Activated B cell treated with CpG ODN at 0.5 μM for 24 hours (primary cell): ENCODE results near the gene ZNF12. TPM values are rescaled to one million over a fixed set of nuclear protein-coding genes. Genes with fewer than 3 reads are reported as not detected.

ENCODE experiments used
- ATAC-seq: fragments of 200-7000 bp; cut with Tn5 transposase; one replicate; pipeline ENCODE4 v1.10.0; 2021; ENCODE audit warnings: low read depth, mild to moderate bottlenecking, moderate library complexity
- CTCF ChIA-PET: fragments of 350-600 bp; sonication (Branson Sonifier 250); formaldehyde crosslinking; loops from one replicate; lab custom pipeline; 2021; ENCODE audit warnings: antibody characterized with exemption; lab: Charles Lee
- POLR2A ChIA-PET: fragments of 350-600 bp; sonication (Branson Sonifier 250); formaldehyde crosslinking; loops from one replicate; lab custom pipeline; 2021; ENCODE audit warnings: antibody characterized with exemption; lab: Charles Lee
- DNase-seq: peaks from one replicate; pipeline ENCODE4 v3.0.0; 2022
- H3K27ac Mint-ChIP-seq: one replicate; pipeline ENCODE4 v1.8.0; 2020; ENCODE audit warnings: mixed read lengths
- H3K27me3 Mint-ChIP-seq: one replicate; pipeline ENCODE4 v1.8.0; 2021; ENCODE audit warnings: mixed read lengths
- H3K36me3 Mint-ChIP-seq: one replicate; pipeline ENCODE4 v1.8.0; 2021; ENCODE audit warnings: low read depth, mixed read lengths
- H3K4me1 Mint-ChIP-seq: one replicate; pipeline ENCODE4 v1.8.0; 2021; ENCODE audit warnings: mixed read lengths
- H3K4me3 Mint-ChIP-seq: one replicate; pipeline ENCODE4 v1.8.0; 2020; ENCODE audit warnings: mild to moderate bottlenecking, mixed read lengths
- H3K9me3 Mint-ChIP-seq: one replicate; pipeline ENCODE4 v1.8.0; 2020; ENCODE audit warnings: mixed read lengths
- intact Hi-C: fragments of 100-400 bp; cut with micrococcal nuclease; formaldehyde crosslinking; loops from one replicate; pipeline ENCODE4 v1.15.1; 2024
- total RNA-seq: library from RNA; stranded (reverse); gene quantifications from 2 replicates; pipeline ENCODE4 v1.2.3, GENCODE V29; 2022
- TF ChIP-seq, protein P1 (sequence below): fragments of 200-600 bp; IDR thresholded peaks from one replicate; pipeline ENCODE4 v1.8.0; 2022; ENCODE audit warnings: antibody characterized with exemption, mild to moderate bottlenecking

The ZNF12 gene
- total RNA-seq, 1 donor from 2014 or later, result 35.6 TPM

DNA sequence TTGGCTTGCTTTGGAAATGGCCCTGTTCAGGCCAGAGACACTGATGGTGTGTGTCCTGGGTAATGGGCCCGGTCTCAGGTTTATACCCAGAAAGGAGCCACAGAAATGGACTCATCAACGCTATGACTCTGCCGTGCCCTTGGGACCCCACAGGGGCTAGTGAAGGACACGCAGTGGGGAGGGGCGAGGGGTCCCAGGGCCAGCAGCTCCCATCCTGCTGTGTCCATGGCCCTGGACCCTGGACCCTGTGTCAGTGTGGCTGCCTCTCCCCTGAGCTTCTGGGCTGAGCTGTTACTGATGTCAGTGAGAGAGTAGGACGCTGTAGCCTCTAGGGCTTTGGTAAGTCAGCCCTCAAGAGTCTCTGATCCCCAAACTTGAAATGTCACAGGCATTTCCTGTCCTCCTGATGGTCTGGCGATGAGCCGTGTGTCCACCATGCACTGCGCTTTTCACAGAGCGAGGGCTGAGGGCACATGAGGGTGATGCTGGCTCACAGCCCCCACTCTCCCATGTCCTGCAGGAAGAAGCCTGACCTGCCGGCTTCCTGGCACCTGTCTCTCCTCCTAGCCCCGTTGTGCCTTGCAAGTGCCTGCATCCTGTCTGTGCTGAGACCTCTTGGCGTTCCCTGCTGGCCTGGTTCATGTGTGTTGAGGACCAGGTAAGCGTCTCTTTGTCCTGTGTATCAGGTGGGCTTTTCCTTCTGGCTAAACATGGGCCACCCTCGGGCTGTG lies 65.3 kb downstream of the ZNF12 start:
- ChIA-PET CTCF (interaction anchor here (0.6 kb wide), 1 partner anchor 42 kb away, joined by 3 read pairs; no protein-coding TSS in a partner anchor), POLR2A (no interaction called here)
- H3K4me1 Mint-ChIP-seq, result peaks cover 19% of the 10 kb centered on the region
- peaks cover 61% of the 10 kb centered on the region for H3K36me3 Mint-ChIP-seq
- H3K4me3 Mint-ChIP-seq, result no peak overlapping the region
- H3K27me3 Mint-ChIP-seq, result no peaks in the 10 kb centered on the region
- H3K9me3 Mint-ChIP-seq, result no peaks in the 10 kb centered on the region
- no peak for DNase-seq
- intact Hi-C loops, result no loop called here
- ATAC-seq, result no peak
- TF ChIP-seq, protein P1, sequence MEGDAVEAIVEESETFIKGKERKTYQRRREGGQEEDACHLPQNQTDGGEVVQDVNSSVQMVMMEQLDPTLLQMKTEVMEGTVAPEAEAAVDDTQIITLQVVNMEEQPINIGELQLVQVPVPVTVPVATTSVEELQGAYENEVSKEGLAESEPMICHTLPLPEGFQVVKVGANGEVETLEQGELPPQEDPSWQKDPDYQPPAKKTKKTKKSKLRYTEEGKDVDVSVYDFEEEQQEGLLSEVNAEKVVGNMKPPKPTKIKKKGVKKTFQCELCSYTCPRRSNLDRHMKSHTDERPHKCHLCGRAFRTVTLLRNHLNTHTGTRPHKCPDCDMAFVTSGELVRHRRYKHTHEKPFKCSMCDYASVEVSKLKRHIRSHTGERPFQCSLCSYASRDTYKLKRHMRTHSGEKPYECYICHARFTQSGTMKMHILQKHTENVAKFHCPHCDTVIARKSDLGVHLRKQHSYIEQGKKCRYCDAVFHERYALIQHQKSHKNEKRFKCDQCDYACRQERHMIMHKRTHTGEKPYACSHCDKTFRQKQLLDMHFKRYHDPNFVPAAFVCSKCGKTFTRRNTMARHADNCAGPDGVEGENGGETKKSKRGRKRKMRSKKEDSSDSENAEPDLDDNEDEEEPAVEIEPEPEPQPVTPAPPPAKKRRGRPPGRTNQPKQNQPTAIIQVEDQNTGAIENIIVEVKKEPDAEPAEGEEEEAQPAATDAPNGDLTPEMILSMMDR, result no peak
- no peak overlapping the region for H3K27ac Mint-ChIP-seq

DNA sequence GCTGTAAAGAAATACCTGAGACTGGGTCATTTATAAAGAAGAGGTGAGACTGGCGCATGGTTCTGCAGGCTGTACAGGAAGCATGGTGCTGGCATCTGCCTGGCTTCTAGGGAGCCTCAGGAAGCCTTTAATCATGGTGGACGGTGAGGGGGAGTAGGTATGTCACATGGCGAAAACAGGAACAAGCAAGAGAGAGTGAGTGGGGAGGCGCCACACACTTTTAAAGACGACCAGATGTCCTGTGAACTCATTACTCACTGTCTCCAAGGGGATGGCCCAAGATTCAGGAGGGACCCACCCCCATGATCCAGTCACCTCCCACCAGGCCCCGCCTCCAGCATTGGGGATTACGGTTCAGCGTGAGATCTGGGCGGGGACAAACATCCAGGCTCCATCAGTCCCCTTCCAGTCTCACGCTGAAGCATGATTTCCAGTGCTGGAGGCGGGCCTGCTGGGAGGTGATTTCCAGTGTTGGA lies 66.5 kb downstream of the ZNF12 start:
- Mint-ChIP-seq H3K27ac (peak overlapping the region; percentile 46), H3K36me3 (peaks cover 54% of the 10 kb centered on the region), H3K4me1 (peaks cover 24% of the 10 kb centered on the region), H3K4me3 (peak overlapping the region; percentile 41), H3K9me3 (no peaks in the 10 kb centered on the region), H3K27me3 (no peaks in the 10 kb centered on the region)
- no peak for ATAC-seq
- intact Hi-C loops, result no loop called here
- TF ChIP-seq, protein P1, result no peak
- DNase-seq, result no peak
- ChIA-PET POLR2A (interaction anchor here (0.6 kb wide), 1 partner anchor 112 kb away, joined by 7 read pairs; no protein-coding TSS in a partner anchor), CTCF (interaction anchor here (1.2 kb wide), 1 partner anchor 34 kb away, joined by 3 read pairs; no protein-coding TSS in a partner anchor)

DNA sequence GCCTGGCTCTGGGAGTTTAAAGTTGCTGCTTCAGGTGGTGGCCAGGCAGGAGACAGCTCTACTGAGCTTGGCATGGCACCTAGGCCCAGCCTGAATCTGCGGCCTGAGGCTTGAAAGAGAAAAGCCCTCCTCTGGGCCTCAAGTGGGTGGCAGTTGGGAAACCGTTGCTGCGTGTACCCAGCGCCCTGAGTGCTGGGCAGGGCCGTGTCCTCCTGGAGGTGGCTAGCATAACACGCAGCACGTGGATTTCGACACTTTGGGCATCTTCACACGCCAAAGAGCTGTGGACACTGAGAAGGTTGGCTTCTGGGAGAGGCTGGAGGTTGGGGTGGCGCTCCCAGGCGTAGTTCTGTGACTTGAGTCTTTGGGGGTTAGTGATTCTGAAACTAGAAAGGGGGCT lies 67.1 kb downstream of the ZNF12 start:
- intact Hi-C loops, result no loop called here

DNA sequence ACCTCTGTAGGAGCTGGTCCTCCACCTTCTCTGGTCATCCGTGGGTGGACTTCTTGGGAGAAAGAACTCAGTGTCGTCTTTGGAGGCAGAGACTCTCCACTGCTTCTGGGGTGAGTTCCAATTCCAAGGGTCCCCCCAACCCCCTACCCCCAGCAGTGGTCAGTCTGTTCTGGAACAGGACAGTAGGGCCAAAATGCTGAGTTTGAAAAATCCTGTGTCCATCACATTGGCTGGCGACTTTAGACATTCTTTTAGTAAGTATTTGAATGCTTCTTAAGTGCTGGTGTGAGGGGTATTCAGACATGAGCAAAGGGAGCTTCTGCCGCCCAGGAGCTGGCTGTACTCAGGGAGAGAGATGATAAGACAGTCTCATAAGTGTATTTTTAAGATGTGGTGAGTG lies 67.7 kb downstream of the ZNF12 start:
- CTCF ChIA-PET, result interaction anchor here (1.2 kb wide), 1 partner anchor 32 kb away, joined by 3 read pairs; no protein-coding TSS in a partner anchor

More for the DNA sequence above, 67.1 kb downstream of the ZNF12 start:
- ChIA-PET POLR2A (no interaction called here), CTCF (interaction anchor here (1.2 kb wide), 1 partner anchor 33 kb away, joined by 3 read pairs; no protein-coding TSS in a partner anchor)
- Mint-ChIP-seq H3K36me3 (peaks cover 48% of the 10 kb centered on the region), H3K27me3 (no peaks in the 10 kb centered on the region), H3K9me3 (no peaks in the 10 kb centered on the region), H3K27ac (peak overlapping the region; percentile 46), H3K4me3 (no peak overlapping the region), H3K4me1 (peaks cover 27% of the 10 kb centered on the region)
- no peak for DNase-seq
- no peak for ATAC-seq
- TF ChIP-seq, protein P1, result no peak

More for the DNA sequence above, 67.7 kb downstream of the ZNF12 start:
- TF ChIP-seq, protein P1, result no peak
- DNase-seq (no peak), ATAC-seq (no peak)
- no peaks in the 10 kb centered on the region for H3K9me3 Mint-ChIP-seq
- no peaks in the 10 kb centered on the region for H3K27me3 Mint-ChIP-seq
- peak overlapping the region; percentile 76 for H3K27ac Mint-ChIP-seq
- POLR2A ChIA-PET, result no interaction called here
- H3K4me1 Mint-ChIP-seq, result peaks cover 29% of the 10 kb centered on the region
- peak overlapping the region; percentile 86 for H3K4me3 Mint-ChIP-seq
- intact Hi-C loops, result no loop called here
- peaks cover 42% of the 10 kb centered on the region for H3K36me3 Mint-ChIP-seq

Other genes with a start within 250 kb of the ZNF12 start
- gene KDELR2, start 222.8 kb downstream of the ZNF12 start, total RNA-seq, result 33.5 TPM in 2 replicates
- gene GRID2IP, start 155.5 kb downstream of the ZNF12 start, total RNA-seq, result 0.93 and 1.3 TPM in 2 replicates
- 33.2 and 37.4 TPM in 2 replicates for gene ZDHHC4, start 129.5 kb downstream of the ZNF12 start, total RNA-seq
- 49.0 and 49.9 TPM in 2 replicates for gene INTS15, start 116.9 kb downstream of the ZNF12 start, total RNA-seq
- 2.8 and 3.2 TPM in 2 replicates for gene ZNF853, start 91.3 kb downstream of the ZNF12 start, total RNA-seq
- gene ZNF316, start 69.6 kb downstream of the ZNF12 start, total RNA-seq, result 40.3 and 43.8 TPM in 2 replicates
- gene RSPH10B2, start 47.2 kb upstream of the ZNF12 start, total RNA-seq, result 0.37 and 1.1 TPM in 2 replicates
- 75.2 and 84.2 TPM in 2 replicates for gene CCZ1B, start 119.3 kb upstream of the ZNF12 start, total RNA-seq